Panc1 (cell line): ENCODE results near the gene ZBTB40. TPM values are rescaled to one million over a fixed set of nuclear protein-coding genes. Genes with fewer than 3 reads are reported as not detected.

Source experiments
- ATAC-seq: fragments of 200-7000 bp; cut with Tn5 transposase; 2 replicates; pipeline ENCODE4 v1.9.1; 2020; ENCODE audit warnings: mild to moderate bottlenecking, moderate library complexity
- BruUV-seq: library from RNA; stranded (reverse); fragments of 400-500 nt; replicated peaks from 2 replicates; lab custom pipeline; 2021; lab: Mats Ljungman, UMichigan
- CTCF ChIA-PET: fragments of 300-600 bp; sonication (Branson Sonifier 250); formaldehyde crosslinking; loops from one replicate; lab custom pipeline; 2022; ENCODE audit warnings: antibody characterized with exemption; lab: Charles Lee
- POLR2A ChIA-PET: fragments of 300-600 bp; sonication (Branson Sonifier 250); formaldehyde crosslinking; loops from one replicate; lab custom pipeline; 2022; ENCODE audit warnings: antibody characterized with exemption; lab: Charles Lee
- DNase-seq: peaks from one replicate; pipeline ENCODE4 v3.0.0-alpha.2; 2010; ENCODE audit warnings: low read depth, low spot score
- H3K27ac ChIP-seq: 2 replicates; pipeline ENCODE4 v1.5.1; 2011; ENCODE audit warnings: mild to moderate bottlenecking, low read length, inconsistent platforms
- H3K27me3 ChIP-seq: fragments of 200-500 bp; sonication (Bioruptor generic); 2 replicates; pipeline ENCODE4 v1.6.0; 2014; ENCODE audit warnings: low read length, inconsistent platforms; ENCODE audit not compliant: control insufficient read depth, insufficient read depth
- H3K36me3 ChIP-seq: fragments of 200-500 bp; sonication (Bioruptor generic); 2 replicates; pipeline ENCODE4 v1.5.1; 2014; ENCODE audit warnings: inconsistent platforms, mild to moderate bottlenecking, low read length, moderate library complexity; ENCODE audit not compliant: control insufficient read depth, insufficient read depth
- H3K4me1 ChIP-seq: 2 replicates; pipeline ENCODE4 v1.5.1; 2011; ENCODE audit warnings: inconsistent platforms, mild to moderate bottlenecking, low read length, moderate library complexity; ENCODE audit not compliant: control insufficient read depth, insufficient read depth
- H3K4me3 ChIP-seq, 2 experiments: 2 replicates each; pipeline ENCODE4 v1.5.1; 2011 to 2012; ENCODE audit warnings: low read depth in 2 of 2, low read length in 2 of 2, mild to moderate bottlenecking in 2 of 2, inconsistent platforms in 1 of 2, moderate library complexity in 1 of 2
- H3K9me3 ChIP-seq: fragments of 200-500 bp; sonication (Bioruptor generic); 2 replicates; pipeline ENCODE4 v1.5.1; 2014; ENCODE audit warnings: low read depth, mild to moderate bottlenecking, inconsistent platforms, low read length, moderate library complexity; ENCODE audit not compliant: control insufficient read depth, insufficient read depth
- CTCF ChIP-seq: fragments of 450-650 bp; IDR thresholded peaks from 2 replicates; pipeline ENCODE4 v1.5.1; 2017; ENCODE audit warnings: mild to moderate bottlenecking
- POLR2AphosphoS5 ChIP-seq: IDR thresholded peaks from 2 replicates; pipeline ENCODE4 v1.6.1; 2012; ENCODE audit warnings: mild to moderate bottlenecking, low read depth, low read length, moderate library complexity
- SIN3A ChIP-seq: IDR thresholded peaks from 2 replicates; pipeline ENCODE4 v1.6.1; 2012; ENCODE audit warnings: low read depth, mild to moderate bottlenecking, low read length, moderate library complexity, borderline replicate concordance; ENCODE audit not compliant: insufficient read depth
- TCF7L2 ChIP-seq: IDR thresholded peaks from 2 replicates; pipeline ENCODE4 v1.6.1; 2011; ENCODE audit warnings: mild to moderate bottlenecking, low read depth, low read length, inconsistent platforms
- in situ Hi-C: cut with HindIII; loops from 2 replicates; pipeline ENCODE4 v1.10.0; 2016; ENCODE audit warnings: low sequenced_read_pairs, low pct_unique_long_range_greater_than_20kb
- intact Hi-C: fragments of 100-400 bp; cut with micrococcal nuclease; formaldehyde crosslinking; loops from one replicate; pipeline ENCODE4 v1.10.0; 2022; ENCODE audit not compliant: unreplicated experiment
- total RNA-seq: library from RNA; stranded (reverse); gene quantifications from one replicate; pipeline ENCODE4 v1.2.1, GENCODE V29; 2021; ENCODE audit not compliant: unreplicated experiment
- TF ChIP-seq, protein P1 (sequence below), 2 experiments: IDR thresholded peaks; 2 replicates each; pipeline ENCODE4 v1.6.1; 2011 to 2012; ENCODE audit warnings: low read depth in 2 of 2, control low read depth in 1 of 2, low read length in 1 of 2, mild to moderate bottlenecking in 1 of 2, moderate library complexity in 1 of 2; ENCODE audit not compliant: insufficient read depth in 1 of 2

ZBTB40 gene
- total RNA-seq, 1 experiment from 2014 or later: 24.3 TPM

- ChIA-PET POLR2A (no interaction called here), CTCF (no interaction called here)
- intact Hi-C loops: loop anchor here (5.0 kb wide), 1 partner anchor 117 kb away; the partner anchor contains the start of gene C1QC
These were observed 74.0 kb downstream of the ZBTB40 start for GRCh38 chr1:22525646-22526045.

GRCh38 chr1:22526098-22526497 is 74.4 kb downstream of the ZBTB40 start:
- no peak overlapping the region for H3K4me3 ChIP-seq
- no peak overlapping the region for H3K27ac ChIP-seq
- CTCF ChIA-PET: no interaction called here
- DNase-seq (no peak), ATAC-seq (no peak)
- H3K4me1 ChIP-seq: no peaks in the 10 kb centered on the region
- TF ChIP-seq SIN3A (no peak), TCF7L2 (no peak), CTCF (no peak), POLR2AphosphoS5 (no peak)
- TF ChIP-seq, protein P1, sequence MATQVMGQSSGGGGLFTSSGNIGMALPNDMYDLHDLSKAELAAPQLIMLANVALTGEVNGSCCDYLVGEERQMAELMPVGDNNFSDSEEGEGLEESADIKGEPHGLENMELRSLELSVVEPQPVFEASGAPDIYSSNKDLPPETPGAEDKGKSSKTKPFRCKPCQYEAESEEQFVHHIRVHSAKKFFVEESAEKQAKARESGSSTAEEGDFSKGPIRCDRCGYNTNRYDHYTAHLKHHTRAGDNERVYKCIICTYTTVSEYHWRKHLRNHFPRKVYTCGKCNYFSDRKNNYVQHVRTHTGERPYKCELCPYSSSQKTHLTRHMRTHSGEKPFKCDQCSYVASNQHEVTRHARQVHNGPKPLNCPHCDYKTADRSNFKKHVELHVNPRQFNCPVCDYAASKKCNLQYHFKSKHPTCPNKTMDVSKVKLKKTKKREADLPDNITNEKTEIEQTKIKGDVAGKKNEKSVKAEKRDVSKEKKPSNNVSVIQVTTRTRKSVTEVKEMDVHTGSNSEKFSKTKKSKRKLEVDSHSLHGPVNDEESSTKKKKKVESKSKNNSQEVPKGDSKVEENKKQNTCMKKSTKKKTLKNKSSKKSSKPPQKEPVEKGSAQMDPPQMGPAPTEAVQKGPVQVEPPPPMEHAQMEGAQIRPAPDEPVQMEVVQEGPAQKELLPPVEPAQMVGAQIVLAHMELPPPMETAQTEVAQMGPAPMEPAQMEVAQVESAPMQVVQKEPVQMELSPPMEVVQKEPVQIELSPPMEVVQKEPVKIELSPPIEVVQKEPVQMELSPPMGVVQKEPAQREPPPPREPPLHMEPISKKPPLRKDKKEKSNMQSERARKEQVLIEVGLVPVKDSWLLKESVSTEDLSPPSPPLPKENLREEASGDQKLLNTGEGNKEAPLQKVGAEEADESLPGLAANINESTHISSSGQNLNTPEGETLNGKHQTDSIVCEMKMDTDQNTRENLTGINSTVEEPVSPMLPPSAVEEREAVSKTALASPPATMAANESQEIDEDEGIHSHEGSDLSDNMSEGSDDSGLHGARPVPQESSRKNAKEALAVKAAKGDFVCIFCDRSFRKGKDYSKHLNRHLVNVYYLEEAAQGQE (IDR thresholded peaks at IDR 0.05; ENCODE audit: insufficient read depth in 1 of 2, low read depth in 2 of 2, low read length in 1 of 2): no peak
- H3K36me3 ChIP-seq: peaks cover 7% of the 10 kb centered on the region; the same call in 1 of the 2 replicates
- no TSS peak for BruUV-seq
- POLR2A ChIA-PET: no interaction called here
- in situ Hi-C loops: no loop called here
- H3K27me3 ChIP-seq: no peaks in the 10 kb centered on the region
- no peaks in the 10 kb centered on the region for H3K9me3 ChIP-seq
- intact Hi-C loops: loop anchor here (5.0 kb wide), 1 partner anchor 116 kb away; the partner anchor contains the start of gene C1QC

More at GRCh38 chr1:22525646-22526045, 74.0 kb downstream of the ZBTB40 start:
- Histone ChIP-seq H3K4me1 (no peaks in the 10 kb centered on the region), H3K4me3 (no peak overlapping the region), H3K9me3 (no peaks in the 10 kb centered on the region), H3K27me3 (no peaks in the 10 kb centered on the region), H3K36me3 (peaks cover 7% of the 10 kb centered on the region; the same call in 1 of the 2 replicates), H3K27ac (no peak overlapping the region)
- ATAC-seq: no peak
- in situ Hi-C loops: no loop called here
- DNase-seq: no peak
- BruUV-seq: no TSS peak
- no peak for TF ChIP-seq TCF7L2
- TF ChIP-seq, protein P1 (IDR thresholded peaks at IDR 0.05; ENCODE audit: insufficient read depth in 1 of 2, low read depth in 2 of 2, low read length in 1 of 2): no peak
